ENCODE results near the gene GPR101. TPM values are rescaled to one million over a fixed set of nuclear protein-coding genes. Genes with fewer than 3 reads are reported as not detected.
A peak's percentile ranks its signal among the peaks of the same experiment; 100 is the strongest.

The GPR101 gene
- total RNA-seq, 1 donor from 2014 or later, result not detected

DNA sequence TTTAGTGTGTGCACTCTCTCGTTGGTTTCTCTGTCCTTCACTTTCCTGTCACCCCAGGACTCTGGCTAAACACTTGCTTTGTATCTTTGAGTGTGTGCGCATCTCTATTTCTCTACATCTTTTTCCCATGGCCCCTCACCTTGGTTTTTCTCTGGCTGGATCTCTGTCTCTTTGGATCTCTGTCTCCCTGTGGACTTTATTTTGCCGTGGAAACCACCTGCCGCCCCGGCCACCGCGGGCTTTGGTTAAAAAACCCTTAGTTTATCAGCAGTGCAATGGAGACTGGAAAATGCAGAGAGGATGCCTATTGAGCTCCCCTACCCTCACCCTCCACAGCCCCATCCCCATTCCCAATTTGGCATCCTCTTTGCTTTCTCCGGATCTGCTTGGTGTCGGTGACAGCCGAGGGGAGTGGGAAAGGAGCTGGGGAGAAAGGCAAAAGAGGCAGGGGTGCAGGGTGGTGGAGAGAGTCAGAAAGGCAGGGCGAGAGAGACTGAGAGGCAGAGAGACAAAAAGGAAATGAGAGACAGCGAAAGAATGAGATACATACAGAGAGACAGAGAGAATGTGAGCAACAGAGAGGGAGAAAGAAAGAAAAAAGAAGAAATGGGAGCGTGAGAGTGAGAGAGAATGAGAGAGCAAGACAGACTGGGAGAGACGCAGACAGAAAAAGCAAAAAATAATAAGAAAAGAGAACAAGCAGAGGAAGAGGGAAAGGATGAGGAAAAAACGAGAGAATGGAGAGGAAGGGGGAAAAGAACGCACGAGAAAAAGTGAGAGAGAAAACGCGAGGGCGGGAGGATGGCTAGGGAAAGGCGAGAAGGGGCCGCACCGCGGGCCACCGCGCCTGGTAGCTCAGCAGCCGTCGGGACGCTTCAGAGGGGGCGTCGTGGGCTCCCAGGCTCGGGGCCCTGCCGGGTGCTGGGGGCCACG is 688 bp downstream of the GPR101 start:
- no peak for DNase-seq (ENCODE audit: low spot score)
- TF ChIP-seq, protein P1, sequence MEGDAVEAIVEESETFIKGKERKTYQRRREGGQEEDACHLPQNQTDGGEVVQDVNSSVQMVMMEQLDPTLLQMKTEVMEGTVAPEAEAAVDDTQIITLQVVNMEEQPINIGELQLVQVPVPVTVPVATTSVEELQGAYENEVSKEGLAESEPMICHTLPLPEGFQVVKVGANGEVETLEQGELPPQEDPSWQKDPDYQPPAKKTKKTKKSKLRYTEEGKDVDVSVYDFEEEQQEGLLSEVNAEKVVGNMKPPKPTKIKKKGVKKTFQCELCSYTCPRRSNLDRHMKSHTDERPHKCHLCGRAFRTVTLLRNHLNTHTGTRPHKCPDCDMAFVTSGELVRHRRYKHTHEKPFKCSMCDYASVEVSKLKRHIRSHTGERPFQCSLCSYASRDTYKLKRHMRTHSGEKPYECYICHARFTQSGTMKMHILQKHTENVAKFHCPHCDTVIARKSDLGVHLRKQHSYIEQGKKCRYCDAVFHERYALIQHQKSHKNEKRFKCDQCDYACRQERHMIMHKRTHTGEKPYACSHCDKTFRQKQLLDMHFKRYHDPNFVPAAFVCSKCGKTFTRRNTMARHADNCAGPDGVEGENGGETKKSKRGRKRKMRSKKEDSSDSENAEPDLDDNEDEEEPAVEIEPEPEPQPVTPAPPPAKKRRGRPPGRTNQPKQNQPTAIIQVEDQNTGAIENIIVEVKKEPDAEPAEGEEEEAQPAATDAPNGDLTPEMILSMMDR (IDR thresholded peaks at IDR 0.05), result no peak
- H3K27me3 Mint-ChIP-seq (ENCODE audit: low read depth), result peaks cover 45% of the 10 kb centered on the region
- H3K4me3 Mint-ChIP-seq (ENCODE audit: unreplicated experiment), result no peak overlapping the region
- H3K36me3 Mint-ChIP-seq (ENCODE audit: low read depth), result peaks cover 3% of the 10 kb centered on the region
- H3K9me3 Mint-ChIP-seq (ENCODE audit: low read depth), result peaks cover 10% of the 10 kb centered on the region
- H3K27ac Mint-ChIP-seq (ENCODE audit: unreplicated experiment), result no peak overlapping the region
- H3K4me1 Mint-ChIP-seq (ENCODE audit: low read depth), result no peaks in the 10 kb centered on the region

DNA sequence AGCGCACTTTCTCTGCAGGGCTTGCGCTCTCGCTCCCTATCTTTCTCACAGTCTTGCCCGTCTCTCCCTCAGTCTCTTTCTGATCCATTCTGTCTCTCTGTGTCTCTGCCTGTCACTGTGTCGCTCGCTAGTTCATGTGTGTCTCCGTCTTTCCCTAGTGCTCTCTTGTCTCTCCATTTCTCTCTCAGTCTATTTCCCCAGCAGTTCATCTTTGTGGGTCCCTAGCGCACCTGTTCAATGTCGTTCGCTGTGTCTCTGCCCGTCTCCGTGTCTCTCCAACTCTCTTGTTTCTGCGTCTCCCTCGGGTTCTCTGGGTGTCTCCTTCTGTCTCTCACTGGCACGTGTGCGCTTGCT is 1.5 kb downstream of the GPR101 start:
- peaks cover 3% of the 10 kb centered on the region for H3K36me3 Mint-ChIP-seq (ENCODE audit: low read depth)
- TF ChIP-seq, protein P1 (IDR thresholded peaks at IDR 0.05), result no peak
- H3K27me3 Mint-ChIP-seq (ENCODE audit: low read depth), result peaks cover 38% of the 10 kb centered on the region
- H3K4me3 Mint-ChIP-seq (ENCODE audit: unreplicated experiment), result no peak overlapping the region
- no peak for DNase-seq (ENCODE audit: low spot score)
- no peaks in the 10 kb centered on the region for H3K4me1 Mint-ChIP-seq (ENCODE audit: low read depth)
- peaks cover 13% of the 10 kb centered on the region for H3K9me3 Mint-ChIP-seq (ENCODE audit: low read depth)
- no peak overlapping the region for H3K27ac Mint-ChIP-seq (ENCODE audit: unreplicated experiment)

DNA sequence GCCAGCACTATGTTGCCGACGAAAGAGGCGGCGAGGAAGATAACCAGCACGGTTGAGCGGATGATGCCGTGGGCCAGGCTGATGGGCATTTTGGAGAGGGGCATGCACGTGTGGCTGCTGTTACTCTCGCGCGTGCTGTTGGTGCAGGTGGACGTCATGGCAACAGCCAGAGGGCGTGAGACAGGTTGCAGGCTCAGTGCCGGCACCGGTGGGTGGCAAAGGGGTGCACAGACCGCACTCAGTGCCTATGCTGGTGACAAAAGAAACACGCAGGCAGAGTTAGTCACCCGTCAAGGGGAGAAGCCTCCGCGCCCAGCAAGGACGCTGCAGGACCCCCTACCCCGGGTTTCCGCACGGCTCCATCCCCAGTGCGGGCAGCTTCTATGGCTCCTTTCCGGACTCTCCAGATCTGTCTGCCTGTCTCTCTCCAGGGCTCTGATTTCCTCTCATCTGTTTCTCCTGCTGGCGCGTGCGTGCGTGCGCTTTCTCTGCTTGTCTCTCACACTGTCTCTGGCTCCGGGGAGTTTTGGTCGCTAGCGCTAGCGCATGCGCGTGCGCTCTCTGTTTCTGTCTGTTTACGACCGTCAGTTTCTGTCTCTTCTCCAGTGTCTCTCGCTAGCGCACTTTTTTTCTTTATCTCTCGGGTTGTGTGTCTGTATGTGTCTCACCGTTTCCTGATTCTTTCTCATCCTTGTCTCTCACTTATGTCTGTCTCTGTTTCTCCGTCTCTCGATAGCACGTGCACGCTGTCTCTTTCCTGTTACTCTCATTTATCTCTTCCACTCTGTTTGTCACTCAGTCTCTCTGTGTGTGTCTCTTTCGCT is 2.1 kb downstream of the GPR101 start:
- no peak for DNase-seq (ENCODE audit: low spot score)
- H3K9me3 Mint-ChIP-seq (ENCODE audit: low read depth), result peaks cover 14% of the 10 kb centered on the region
- TF ChIP-seq, protein P1 (IDR thresholded peaks at IDR 0.05), result no peak
- H3K4me3 Mint-ChIP-seq (ENCODE audit: unreplicated experiment), result peak overlapping the region; percentile 43
- H3K27ac Mint-ChIP-seq (ENCODE audit: unreplicated experiment), result no peak overlapping the region
- H3K27me3 Mint-ChIP-seq (ENCODE audit: low read depth), result peaks cover 37% of the 10 kb centered on the region
- H3K4me1 Mint-ChIP-seq (ENCODE audit: low read depth), result no peaks in the 10 kb centered on the region
- peaks cover 3% of the 10 kb centered on the region for H3K36me3 Mint-ChIP-seq (ENCODE audit: low read depth)

DNA sequence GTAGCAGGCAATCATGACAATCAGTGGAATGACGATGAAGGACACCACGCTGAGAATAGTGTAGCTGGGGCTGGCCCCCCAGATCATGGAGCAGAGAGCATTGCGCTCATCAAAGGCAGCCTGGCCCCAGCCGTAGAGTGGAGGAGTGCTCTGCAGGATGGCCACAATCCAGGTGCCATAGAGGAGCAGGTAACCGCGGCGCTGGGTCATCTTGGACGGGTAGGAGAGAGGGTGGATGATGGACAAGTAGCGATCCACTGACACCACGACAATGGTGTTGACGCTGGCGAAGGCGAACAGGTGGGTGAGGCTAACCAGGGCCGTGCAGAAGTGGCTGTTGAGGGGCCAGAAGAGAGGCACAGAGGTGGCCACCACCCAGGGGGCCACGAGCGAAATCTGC is 2.8 kb downstream of the GPR101 start:
- no peaks in the 10 kb centered on the region for H3K4me1 Mint-ChIP-seq (ENCODE audit: low read depth)
- TF ChIP-seq, protein P1 (IDR thresholded peaks at IDR 0.05), result no peak
- H3K9me3 Mint-ChIP-seq (ENCODE audit: low read depth), result peaks cover 14% of the 10 kb centered on the region
- H3K36me3 Mint-ChIP-seq (ENCODE audit: low read depth), result peaks cover 3% of the 10 kb centered on the region
- H3K27ac Mint-ChIP-seq (ENCODE audit: unreplicated experiment), result no peak overlapping the region
- H3K4me3 Mint-ChIP-seq (ENCODE audit: unreplicated experiment), result peak overlapping the region; percentile 43
- no peak for DNase-seq (ENCODE audit: low spot score)
- peaks cover 40% of the 10 kb centered on the region for H3K27me3 Mint-ChIP-seq (ENCODE audit: low read depth)

DNA sequence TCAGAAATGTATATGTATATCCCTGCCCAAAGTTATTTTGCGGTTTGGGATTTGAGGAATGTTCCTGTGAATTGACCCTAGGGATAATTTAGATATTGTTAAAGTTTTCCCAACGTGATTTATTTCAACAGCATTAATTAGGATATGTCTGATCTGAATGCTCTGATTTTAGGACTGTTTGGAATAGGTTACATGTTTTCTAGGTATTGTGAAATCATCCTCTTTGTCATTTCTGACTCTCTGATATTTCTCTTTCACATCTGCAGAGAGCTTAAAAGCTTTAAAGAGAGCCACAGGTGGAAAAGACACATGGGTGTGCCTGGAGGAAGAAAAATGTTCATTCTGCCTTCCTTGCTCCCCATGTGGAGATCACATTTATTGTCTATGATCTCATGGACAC is 5.1 kb downstream of the GPR101 start:
- no peak overlapping the region for H3K27ac Mint-ChIP-seq (ENCODE audit: unreplicated experiment)
- H3K4me3 Mint-ChIP-seq (ENCODE audit: unreplicated experiment), result no peak overlapping the region
- H3K9me3 Mint-ChIP-seq (ENCODE audit: low read depth), result peaks cover 14% of the 10 kb centered on the region
- peaks cover 3% of the 10 kb centered on the region for H3K36me3 Mint-ChIP-seq (ENCODE audit: low read depth)
- H3K27me3 Mint-ChIP-seq (ENCODE audit: low read depth), result peaks cover 29% of the 10 kb centered on the region
- TF ChIP-seq, protein P1 (IDR thresholded peaks at IDR 0.05), result no peak
- DNase-seq (ENCODE audit: low spot score), result no peak
- no peaks in the 10 kb centered on the region for H3K4me1 Mint-ChIP-seq (ENCODE audit: low read depth)

Measured in chondrocyte (in vitro differentiated cells).